Measurements from ENCODE around the gene APC. TPM values are rescaled to one million over a fixed set of nuclear protein-coding genes. Genes with fewer than 3 reads are reported as not detected.

The APC gene
- total and polyA plus RNA-seq, 4 donors, result 4.8 to 36.2 (median 24.4) TPM

DNA sequence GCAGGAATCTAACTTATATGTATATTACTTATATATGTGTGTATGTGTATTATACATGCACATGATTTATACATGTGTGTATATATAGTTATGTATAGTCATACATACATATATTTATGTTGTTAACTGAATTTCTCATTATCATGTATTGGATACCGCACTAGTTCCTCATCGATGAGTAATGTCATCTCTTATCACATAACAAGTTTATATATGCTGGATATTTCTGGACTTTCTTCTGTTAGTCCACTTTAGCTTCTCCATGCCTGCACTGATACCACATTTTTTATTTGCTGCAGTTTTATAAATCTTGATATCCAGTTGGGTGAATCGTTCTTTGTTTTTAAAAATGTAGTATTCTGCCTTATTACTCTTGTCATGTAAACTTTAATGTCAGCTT, 50.2 kb downstream of the APC start:
- no peak overlapping the region for H3K4me3 ChIP-seq (ENCODE audit: low read depth in 1 of 3, low read length in 3 of 3)
- DNase-seq (ENCODE audit: low spot score), result no peak
- 92% methylated on average over 3 of the region's 3 CpGs for WGBS
- TF ChIP-seq RXRA (IDR thresholded peaks at IDR 0.05) (no peak), YY1 (IDR thresholded peaks at IDR 0.05) (no peak), NR2F2 (IDR thresholded peaks at IDR 0.05) (no peak), GABPA (IDR thresholded peaks at IDR 0.05 in 1 of 2, conservative IDR thresholded peaks at IDR 0.05 in 1 of 2) (no peak), EGR1 (IDR thresholded peaks at IDR 0.05; ENCODE audit: low read depth in 2 of 2) (no peak), FOXA2 (IDR thresholded peaks at IDR 0.05) (no peak), SP1 (IDR thresholded peaks at IDR 0.05) (no peak)
- TF ChIP-seq, protein P1, sequence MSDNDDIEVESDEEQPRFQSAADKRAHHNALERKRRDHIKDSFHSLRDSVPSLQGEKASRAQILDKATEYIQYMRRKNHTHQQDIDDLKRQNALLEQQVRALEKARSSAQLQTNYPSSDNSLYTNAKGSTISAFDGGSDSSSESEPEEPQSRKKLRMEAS (IDR thresholded peaks at IDR 0.05), result no peak
- TF ChIP-seq, protein P2, sequence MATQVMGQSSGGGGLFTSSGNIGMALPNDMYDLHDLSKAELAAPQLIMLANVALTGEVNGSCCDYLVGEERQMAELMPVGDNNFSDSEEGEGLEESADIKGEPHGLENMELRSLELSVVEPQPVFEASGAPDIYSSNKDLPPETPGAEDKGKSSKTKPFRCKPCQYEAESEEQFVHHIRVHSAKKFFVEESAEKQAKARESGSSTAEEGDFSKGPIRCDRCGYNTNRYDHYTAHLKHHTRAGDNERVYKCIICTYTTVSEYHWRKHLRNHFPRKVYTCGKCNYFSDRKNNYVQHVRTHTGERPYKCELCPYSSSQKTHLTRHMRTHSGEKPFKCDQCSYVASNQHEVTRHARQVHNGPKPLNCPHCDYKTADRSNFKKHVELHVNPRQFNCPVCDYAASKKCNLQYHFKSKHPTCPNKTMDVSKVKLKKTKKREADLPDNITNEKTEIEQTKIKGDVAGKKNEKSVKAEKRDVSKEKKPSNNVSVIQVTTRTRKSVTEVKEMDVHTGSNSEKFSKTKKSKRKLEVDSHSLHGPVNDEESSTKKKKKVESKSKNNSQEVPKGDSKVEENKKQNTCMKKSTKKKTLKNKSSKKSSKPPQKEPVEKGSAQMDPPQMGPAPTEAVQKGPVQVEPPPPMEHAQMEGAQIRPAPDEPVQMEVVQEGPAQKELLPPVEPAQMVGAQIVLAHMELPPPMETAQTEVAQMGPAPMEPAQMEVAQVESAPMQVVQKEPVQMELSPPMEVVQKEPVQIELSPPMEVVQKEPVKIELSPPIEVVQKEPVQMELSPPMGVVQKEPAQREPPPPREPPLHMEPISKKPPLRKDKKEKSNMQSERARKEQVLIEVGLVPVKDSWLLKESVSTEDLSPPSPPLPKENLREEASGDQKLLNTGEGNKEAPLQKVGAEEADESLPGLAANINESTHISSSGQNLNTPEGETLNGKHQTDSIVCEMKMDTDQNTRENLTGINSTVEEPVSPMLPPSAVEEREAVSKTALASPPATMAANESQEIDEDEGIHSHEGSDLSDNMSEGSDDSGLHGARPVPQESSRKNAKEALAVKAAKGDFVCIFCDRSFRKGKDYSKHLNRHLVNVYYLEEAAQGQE (IDR thresholded peaks at IDR 0.05), result no peak
- TF ChIP-seq, protein P3, sequence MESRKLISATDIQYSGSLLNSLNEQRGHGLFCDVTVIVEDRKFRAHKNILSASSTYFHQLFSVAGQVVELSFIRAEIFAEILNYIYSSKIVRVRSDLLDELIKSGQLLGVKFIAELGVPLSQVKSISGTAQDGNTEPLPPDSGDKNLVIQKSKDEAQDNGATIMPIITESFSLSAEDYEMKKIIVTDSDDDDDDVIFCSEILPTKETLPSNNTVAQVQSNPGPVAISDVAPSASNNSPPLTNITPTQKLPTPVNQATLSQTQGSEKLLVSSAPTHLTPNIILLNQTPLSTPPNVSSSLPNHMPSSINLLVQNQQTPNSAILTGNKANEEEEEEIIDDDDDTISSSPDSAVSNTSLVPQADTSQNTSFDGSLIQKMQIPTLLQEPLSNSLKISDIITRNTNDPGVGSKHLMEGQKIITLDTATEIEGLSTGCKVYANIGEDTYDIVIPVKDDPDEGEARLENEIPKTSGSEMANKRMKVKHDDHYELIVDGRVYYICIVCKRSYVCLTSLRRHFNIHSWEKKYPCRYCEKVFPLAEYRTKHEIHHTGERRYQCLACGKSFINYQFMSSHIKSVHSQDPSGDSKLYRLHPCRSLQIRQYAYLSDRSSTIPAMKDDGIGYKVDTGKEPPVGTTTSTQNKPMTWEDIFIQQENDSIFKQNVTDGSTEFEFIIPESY (IDR thresholded peaks at IDR 0.05), result no peak
- TF ChIP-seq, protein P4, sequence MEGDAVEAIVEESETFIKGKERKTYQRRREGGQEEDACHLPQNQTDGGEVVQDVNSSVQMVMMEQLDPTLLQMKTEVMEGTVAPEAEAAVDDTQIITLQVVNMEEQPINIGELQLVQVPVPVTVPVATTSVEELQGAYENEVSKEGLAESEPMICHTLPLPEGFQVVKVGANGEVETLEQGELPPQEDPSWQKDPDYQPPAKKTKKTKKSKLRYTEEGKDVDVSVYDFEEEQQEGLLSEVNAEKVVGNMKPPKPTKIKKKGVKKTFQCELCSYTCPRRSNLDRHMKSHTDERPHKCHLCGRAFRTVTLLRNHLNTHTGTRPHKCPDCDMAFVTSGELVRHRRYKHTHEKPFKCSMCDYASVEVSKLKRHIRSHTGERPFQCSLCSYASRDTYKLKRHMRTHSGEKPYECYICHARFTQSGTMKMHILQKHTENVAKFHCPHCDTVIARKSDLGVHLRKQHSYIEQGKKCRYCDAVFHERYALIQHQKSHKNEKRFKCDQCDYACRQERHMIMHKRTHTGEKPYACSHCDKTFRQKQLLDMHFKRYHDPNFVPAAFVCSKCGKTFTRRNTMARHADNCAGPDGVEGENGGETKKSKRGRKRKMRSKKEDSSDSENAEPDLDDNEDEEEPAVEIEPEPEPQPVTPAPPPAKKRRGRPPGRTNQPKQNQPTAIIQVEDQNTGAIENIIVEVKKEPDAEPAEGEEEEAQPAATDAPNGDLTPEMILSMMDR (IDR thresholded peaks at IDR 0.05; ENCODE audit: low read depth, low read length, missing input control), result no peak
- H3K9ac ChIP-seq (ENCODE audit: low read depth in 1 of 2, low read length in 2 of 2), result no peak overlapping the region
- H3K9me3 ChIP-seq (ENCODE audit: control insufficient read depth in 4 of 4, low read length in 3 of 4), result no peaks in the 10 kb centered on the region
- no peaks in the 10 kb centered on the region for H3K27me3 ChIP-seq (ENCODE audit: control insufficient read depth in 4 of 4, insufficient read depth in 4 of 4, low read length in 3 of 4)
- no peaks in the 10 kb centered on the region for H3K4me1 ChIP-seq (ENCODE audit: control insufficient read depth in 4 of 4, insufficient read depth in 4 of 4, low read length in 3 of 4)
- peaks cover 0 to 4% (median 2%) of the 10 kb centered on the region in 4 donors for H3K36me3 ChIP-seq (ENCODE audit: control insufficient read depth in 4 of 4, insufficient read depth in 3 of 4, low read depth in 1 of 4, low read length in 3 of 4)
- H3K27ac ChIP-seq (ENCODE audit: low read depth in 1 of 2, low read length in 2 of 2), result no peak overlapping the region

DNA sequence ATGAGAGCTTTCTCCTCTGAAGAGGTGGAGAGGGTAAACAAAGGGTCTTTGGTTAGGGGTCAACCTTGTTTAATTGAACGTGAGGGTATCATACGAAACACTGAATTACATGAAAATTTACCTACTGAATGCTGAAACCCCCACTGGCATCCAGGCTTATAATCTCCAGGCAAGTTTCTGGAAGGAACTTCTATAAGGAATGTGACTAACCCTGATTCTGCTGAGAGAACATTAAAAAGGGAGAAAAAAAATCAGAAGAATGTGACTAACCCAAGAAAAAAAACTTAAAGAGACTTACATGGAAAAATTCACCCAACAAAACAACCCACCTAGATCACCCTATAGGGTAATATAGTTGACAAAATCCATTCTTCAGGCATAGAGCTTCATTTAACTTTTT, 55.5 kb downstream of the APC start:
- H3K9me3 ChIP-seq (ENCODE audit: control insufficient read depth in 4 of 4, low read length in 3 of 4), result no peaks in the 10 kb centered on the region
- DNase-seq (ENCODE audit: low spot score), result no peak
- no peaks in the 10 kb centered on the region for H3K27me3 ChIP-seq (ENCODE audit: control insufficient read depth in 4 of 4, insufficient read depth in 4 of 4, low read length in 3 of 4)
- TF ChIP-seq GABPA (IDR thresholded peaks at IDR 0.05 in 1 of 2, conservative IDR thresholded peaks at IDR 0.05 in 1 of 2), result no peak
- TF ChIP-seq, protein P1 (IDR thresholded peaks at IDR 0.05), result no peak
- no peak for TF ChIP-seq JUND (IDR thresholded peaks at IDR 0.05)
- TF ChIP-seq FOXA1 (IDR thresholded peaks at IDR 0.05), result no peak
- WGBS, result 90% methylated on average over 2 of the region's 2 CpGs
- H3K36me3 ChIP-seq (ENCODE audit: control insufficient read depth in 4 of 4, insufficient read depth in 3 of 4, low read depth in 1 of 4, low read length in 3 of 4), result peaks cover 1 to 24% (median 14%) of the 10 kb centered on the region in 4 donors
- H3K27ac ChIP-seq (ENCODE audit: low read depth in 1 of 2, low read length in 2 of 2), result no peak overlapping the region
- no peak overlapping the region for H3K4me3 ChIP-seq (ENCODE audit: low read depth in 1 of 3, low read length in 3 of 3)
- no peaks in the 10 kb centered on the region for H3K4me1 ChIP-seq (ENCODE audit: control insufficient read depth in 4 of 4, insufficient read depth in 4 of 4, low read length in 3 of 4)
- no peak overlapping the region for H3K9ac ChIP-seq (ENCODE audit: low read depth in 1 of 2, low read length in 2 of 2)

Measured in liver (tissue), 9 donors.